Renal cortical epithelial cell (primary cell): ENCODE data around the gene CDAN1. TPM values are rescaled to one million over a fixed set of nuclear protein-coding genes. Genes with fewer than 3 reads are reported as not detected.

Source experiments
- total RNA-seq: library from RNA; depleted of rRNA; stranded (reverse); fragments of >200 nt; gene quantifications from 2 replicates; pipeline ENCODE4 v1.2.3, GENCODE V29; 2014

Gene CDAN1
- total RNA-seq, 1 donor from 2014 or later = 13.0 TPM

Other genes starting within 250 kb of the CDAN1 start
- 28.3 and 52.8 TPM in 2 replicates for gene ZNF106, start 246.0 kb downstream of the CDAN1 start, total RNA-seq
- gene SNAP23, start 241.5 kb downstream of the CDAN1 start, total RNA-seq = 112 and 168 TPM in 2 replicates
- gene LRRC57, start 188.3 kb downstream of the CDAN1 start, total RNA-seq = 24.0 and 30.7 TPM in 2 replicates
- gene HAUS2, start 188.3 kb downstream of the CDAN1 start, total RNA-seq = 35.3 and 92.9 TPM in 2 replicates
- gene STARD9, start 161.5 kb downstream of the CDAN1 start, total RNA-seq = 2.1 and 11.3 TPM in 2 replicates
- 12.0 and 20.6 TPM in 2 replicates for gene TTBK2, start 183.7 kb upstream of the CDAN1 start, total RNA-seq